Parathyroid adenoma (tissue), 2 donors: ENCODE results near the gene DUS2.
"Not testable (repeated sequence)": the region's sequence is repeated elsewhere in the genome, so short reads cannot be mapped to it uniquely, and the experiment has no call there.

Experiments
- H2AFZ ChIP-seq: fragments of 300-600 bp; sonication (generic); one replicate; pipeline ENCODE4 v1.7.0; 2017; ENCODE audit warnings: antibody characterized with exemption, mild to moderate bottlenecking
- H3K27ac ChIP-seq: fragments of 300-600 bp; sonication (generic); one replicate; pipeline ENCODE4 v1.7.0; 2017
- H3K27me3 ChIP-seq: fragments of 300-600 bp; sonication (generic); one replicate; pipeline ENCODE4 v1.7.0; 2017; ENCODE audit warnings: low read length; ENCODE audit not compliant: control insufficient read depth, insufficient read depth
- H3K36me3 ChIP-seq: fragments of 300-600 bp; sonication (generic); one replicate; pipeline ENCODE4 v1.7.0; 2017; ENCODE audit warnings: low read length; ENCODE audit not compliant: control insufficient read depth, insufficient read depth
- H3K4me1 ChIP-seq: fragments of 300-600 bp; sonication (generic); one replicate; pipeline ENCODE4 v1.7.0; 2017; ENCODE audit warnings: control low read depth
- H3K4me2 ChIP-seq: fragments of 300-600 bp; sonication (generic); one replicate; pipeline ENCODE4 v1.7.0; 2017; ENCODE audit warnings: low read length
- H3K4me3 ChIP-seq: fragments of 300-600 bp; sonication (generic); one replicate; pipeline ENCODE4 v1.7.0; 2017; ENCODE audit warnings: low read depth, low read length
- H3K79me2 ChIP-seq: fragments of 300-600 bp; sonication (generic); one replicate; pipeline ENCODE4 v1.7.0; 2017; ENCODE audit warnings: control low read depth
- H3K9ac ChIP-seq: fragments of 300-600 bp; sonication (generic); one replicate; pipeline ENCODE4 v1.7.0; 2017; ENCODE audit warnings: mild to moderate bottlenecking
- H3K9me3 ChIP-seq: fragments of 300-600 bp; sonication (generic); one replicate; pipeline ENCODE4 v1.7.0; 2017; ENCODE audit warnings: low read length; ENCODE audit not compliant: control insufficient read depth
- CTCF ChIP-seq: fragments of 300-600 bp; sonication (generic); IDR thresholded peaks from one replicate; pipeline ENCODE4 v1.7.0; 2017; ENCODE audit warnings: antibody characterized with exemption, mild to moderate bottlenecking
- donor health status: primary hyperparathyroidism.

DUS2 gene

GRCh38 chr16:68116256-68116867 lies 93.3 kb downstream of the DUS2 start:
- H3K9ac ChIP-seq: no peak overlapping the region
- H3K4me1 ChIP-seq: peaks cover 18% of the 10 kb centered on the region
- no peak overlapping the region for H3K27ac ChIP-seq
- H3K79me2 ChIP-seq: peaks cover 72% of the 10 kb centered on the region
- no peaks in the 10 kb centered on the region for H3K9me3 ChIP-seq
- no peaks in the 10 kb centered on the region for H3K27me3 ChIP-seq
- no peak overlapping the region for H2AFZ ChIP-seq
- TF ChIP-seq CTCF: peak; percentile 59
- H3K4me2 ChIP-seq: no peak overlapping the region
- H3K4me3 ChIP-seq: no peak overlapping the region
- H3K36me3 ChIP-seq: no peaks in the 10 kb centered on the region

GRCh38 chr16:68117884-68118283 lies 94.8 kb downstream of the DUS2 start:
- Histone ChIP-seq H3K4me3 (no peak overlapping the region), H3K27ac (no peak overlapping the region), H3K9ac (no peak overlapping the region), H3K4me2 (no peak overlapping the region), H3K27me3 (no peaks in the 10 kb centered on the region), H3K79me2 (peaks cover 78% of the 10 kb centered on the region), H2AFZ (no peak overlapping the region), H3K36me3 (no peaks in the 10 kb centered on the region), H3K4me1 (peaks cover 25% of the 10 kb centered on the region), H3K9me3 (no peaks in the 10 kb centered on the region)
- TF ChIP-seq CTCF: no peak

DNA sequence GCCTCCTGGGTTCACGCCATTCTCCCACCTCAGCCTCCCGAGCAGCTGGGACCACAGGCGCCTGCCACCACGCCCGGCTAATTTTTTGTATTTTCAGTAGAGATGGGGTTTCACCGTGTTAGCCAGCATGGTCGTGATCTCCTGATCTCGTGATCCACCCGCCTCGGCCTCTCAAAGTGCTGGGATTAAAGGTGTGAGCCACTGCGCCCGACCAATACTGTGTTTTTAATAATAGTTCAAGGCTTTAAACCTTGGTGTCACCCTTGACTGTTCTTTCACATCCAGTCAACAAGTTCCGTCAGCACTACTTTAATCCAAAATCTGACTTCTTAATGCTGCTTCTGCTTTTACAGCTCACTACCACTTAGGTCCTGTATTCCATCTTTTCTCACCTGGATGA lies 95.9 kb downstream of the DUS2 start:
- H3K27ac ChIP-seq, H3K9me3 ChIP-seq, H3K4me3 ChIP-seq, H3K9ac ChIP-seq, H3K27me3 ChIP-seq, H3K4me2 ChIP-seq, H2AFZ ChIP-seq, H3K36me3 ChIP-seq: not testable (repeated sequence)
- peaks cover 79% of the 10 kb centered on the region for H3K79me2 ChIP-seq
- H3K4me1 ChIP-seq: peaks cover 18% of the 10 kb centered on the region

GRCh38 chr16:68120496-68120895 lies 97.4 kb downstream of the DUS2 start:
- not testable (repeated sequence) for H3K9ac ChIP-seq, H3K27me3 ChIP-seq, H3K36me3 ChIP-seq, H3K4me2 ChIP-seq, H2AFZ ChIP-seq, H3K4me3 ChIP-seq, H3K9me3 ChIP-seq, H3K27ac ChIP-seq
- H3K4me1 ChIP-seq: peaks cover 17% of the 10 kb centered on the region
- H3K79me2 ChIP-seq: peaks cover 70% of the 10 kb centered on the region

DNA sequence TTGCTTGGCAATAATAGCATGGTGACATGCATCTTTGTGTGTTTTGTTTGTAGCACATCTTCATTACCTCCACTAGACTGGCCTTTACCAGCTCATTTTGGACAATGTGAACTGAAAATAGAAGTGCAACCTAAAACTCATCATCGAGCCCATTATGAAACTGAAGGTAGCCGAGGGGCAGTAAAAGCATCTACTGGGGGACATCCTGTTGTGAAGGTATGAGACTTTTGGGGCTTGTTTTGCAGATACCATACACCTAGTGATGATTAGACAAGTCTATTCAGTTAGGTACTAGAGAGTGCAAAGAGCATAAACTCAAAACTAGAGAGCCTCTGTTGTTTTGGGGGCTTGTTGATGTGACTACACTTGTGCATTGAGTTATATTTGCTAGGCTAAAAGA lies 103.3 kb downstream of the DUS2 start:
- H3K4me1 ChIP-seq: peaks cover 7% of the 10 kb centered on the region

More for the DNA sequence above, 103.3 kb downstream of the DUS2 start:
- TF ChIP-seq CTCF: no peak
- peaks cover 46% of the 10 kb centered on the region for H3K79me2 ChIP-seq
- no peaks in the 10 kb centered on the region for H3K36me3 ChIP-seq
- H3K9me3 ChIP-seq: no peaks in the 10 kb centered on the region
- H3K27ac ChIP-seq: no peak overlapping the region
- no peak overlapping the region for H2AFZ ChIP-seq
- no peak overlapping the region for H3K4me2 ChIP-seq
- no peak overlapping the region for H3K9ac ChIP-seq
- no peaks in the 10 kb centered on the region for H3K27me3 ChIP-seq
- no peak overlapping the region for H3K4me3 ChIP-seq
